Naive thymus-derived CD8-positive, alpha-beta T cell (primary cell): ENCODE results near the gene MZT2B. TPM values are rescaled to one million over a fixed set of nuclear protein-coding genes. Genes with fewer than 3 reads are reported as not detected.

ENCODE experiments used
- polyA plus RNA-seq, 3 donors: library from polyadenylated mRNA; unstranded; fragments of 300-500 nt; fragmentation: Illumina TruSeq; gene quantifications; one replicate each; pipeline ENCODE4 v1.2.3, GENCODE V29; 2021
- total RNA-seq, 8 experiments: library from RNA in 2 of 8; stranded (reverse) in 2 of 8; gene quantifications; one replicate each; pipeline ENCODE4 v1.2.3 and lab custom pipeline; 2021 to 2026

The MZT2B gene
- total and polyA plus RNA-seq, 5 experiments from 2014 or later = 171 to 217 (median 189) TPM

Other genes with a start within 250 kb of the MZT2B start
- gene RAB6C, start 202.6 kb upstream of the MZT2B start, total RNA-seq = not detected
- not detected for gene RAB6C, start 202.6 kb upstream of the MZT2B start, polyA plus RNA-seq
- gene POTEF, start 53.0 kb upstream of the MZT2B start, total RNA-seq = not detected
- not detected for gene POTEF, start 53.0 kb upstream of the MZT2B start, polyA plus RNA-seq
- gene CCDC74B, start 37.1 kb upstream of the MZT2B start, total RNA-seq = under 1 TPM in 1 of 2 experiments, not detected in 1; 0.49 TPM
- under 1 TPM in 1 of 3 donors, not detected in 2; 0.57 TPM for gene CCDC74B, start 37.1 kb upstream of the MZT2B start, polyA plus RNA-seq
- gene SMPD4, start 660 bp upstream of the MZT2B start, total RNA-seq = 10 to 100 TPM; 55.8 to 62.2 TPM
- gene SMPD4, start 660 bp upstream of the MZT2B start, polyA plus RNA-seq = 10 to 100 TPM; 21.9 to 44.4 (median 35.4) TPM
- gene TUBA3E, start 16.2 kb downstream of the MZT2B start, total RNA-seq = not detected
- not detected for gene TUBA3E, start 16.2 kb downstream of the MZT2B start, polyA plus RNA-seq
- gene IMP4, start 160.6 kb downstream of the MZT2B start, total RNA-seq = 10 to 100 TPM; 94.0 to 99.6 TPM
- gene IMP4, start 160.6 kb downstream of the MZT2B start, polyA plus RNA-seq = 10 to 100 TPM; 58.4 to 96.7 (median 84.9) TPM
- gene PTPN18, start 173.8 kb downstream of the MZT2B start, total RNA-seq = 10 to 100 TPM; 40.5 to 42.8 TPM
- 10 to 100 TPM; 33.7 to 47.5 (median 33.9) TPM for gene PTPN18, start 173.8 kb downstream of the MZT2B start, polyA plus RNA-seq